Left forelimb (tissue), 1 donor: ENCODE data around the gene RNF13.
"Not testable (repeated sequence)": the region's sequence is repeated elsewhere in the genome, so short reads cannot be mapped to it uniquely, and the experiment has no call there.

Source experiments
- DNase-seq: peaks from one replicate; pipeline ENCODE4 v3.0.0-alpha.2; 2018; ENCODE audit warnings: low spot score

The RNF13 gene

DNA sequence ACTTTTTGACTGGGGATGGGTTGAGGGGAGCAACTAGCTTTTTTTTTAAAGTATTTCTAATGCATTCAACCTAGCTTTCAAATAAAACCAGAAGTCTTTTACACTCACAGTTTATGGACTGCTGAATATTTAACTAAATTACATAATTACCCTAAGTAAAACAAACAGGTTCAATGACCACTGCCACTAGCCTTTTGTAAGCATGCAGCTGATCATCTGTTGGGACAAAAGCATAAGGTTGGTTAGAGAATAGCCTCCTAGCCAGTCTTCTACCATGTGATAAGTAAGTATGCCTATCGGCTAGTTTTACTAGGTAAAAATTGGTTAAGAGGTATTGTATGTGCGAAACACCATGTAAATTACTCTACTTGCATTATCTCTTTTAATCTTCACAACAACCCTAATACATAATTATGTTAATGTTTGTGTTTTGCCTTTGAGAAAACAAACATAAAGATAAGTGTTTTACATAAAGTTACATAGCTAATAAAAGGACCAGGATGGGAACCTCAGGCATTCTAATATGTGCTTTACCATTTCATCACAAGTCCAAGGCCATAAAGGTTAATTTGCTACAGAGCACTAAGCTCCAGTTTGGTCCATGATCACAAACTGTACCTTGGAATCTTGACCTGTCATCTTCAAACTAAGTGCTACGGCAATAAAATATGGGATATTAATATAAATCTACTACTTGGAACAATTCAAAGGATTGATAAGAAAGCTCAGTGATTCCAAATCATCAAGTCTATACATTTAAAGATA, 144.5 kb downstream of the RNF13 start:
- DNase-seq = no peak

DNA sequence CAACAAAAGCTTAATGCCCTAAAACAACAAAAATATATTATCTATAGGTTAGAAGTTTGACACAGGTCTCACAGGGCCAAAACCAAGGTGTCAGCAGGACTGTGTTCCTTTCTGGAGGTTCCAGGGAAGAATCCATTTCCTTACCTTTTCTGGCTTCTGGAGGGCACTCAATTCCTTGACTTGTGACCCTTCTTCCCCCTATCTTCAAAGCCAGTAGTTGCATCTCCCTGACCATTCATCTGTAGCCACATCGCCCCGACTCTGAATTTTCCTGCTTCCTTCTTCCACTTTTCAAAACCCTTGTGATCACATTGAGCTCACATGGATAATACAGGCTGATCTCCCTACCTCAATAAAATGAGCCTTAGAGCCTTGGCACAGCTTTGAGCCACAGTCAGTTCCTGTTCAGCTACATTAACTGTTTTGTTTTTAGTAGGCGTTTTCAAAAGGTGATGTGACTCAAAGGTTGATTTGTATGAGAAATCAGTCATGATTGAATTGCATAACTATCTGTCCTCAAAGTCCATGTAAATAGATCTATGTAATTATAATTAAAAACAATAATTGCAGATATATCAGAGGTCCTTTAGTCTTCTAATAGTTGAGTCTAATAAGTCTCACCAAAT, 145.3 kb downstream of the RNF13 start:
- DNase-seq = no peak

GRCh38 chr3:149959443-149959842, 146.4 kb downstream of the RNF13 start:
- no peak for DNase-seq

- DNase-seq = no peak
These were observed 150.5 kb downstream of the RNF13 start for GRCh38 chr3:149963485-149963884.

- no peak for DNase-seq
These were observed 151.3 kb downstream of the RNF13 start for GRCh38 chr3:149964291-149964690.

DNA sequence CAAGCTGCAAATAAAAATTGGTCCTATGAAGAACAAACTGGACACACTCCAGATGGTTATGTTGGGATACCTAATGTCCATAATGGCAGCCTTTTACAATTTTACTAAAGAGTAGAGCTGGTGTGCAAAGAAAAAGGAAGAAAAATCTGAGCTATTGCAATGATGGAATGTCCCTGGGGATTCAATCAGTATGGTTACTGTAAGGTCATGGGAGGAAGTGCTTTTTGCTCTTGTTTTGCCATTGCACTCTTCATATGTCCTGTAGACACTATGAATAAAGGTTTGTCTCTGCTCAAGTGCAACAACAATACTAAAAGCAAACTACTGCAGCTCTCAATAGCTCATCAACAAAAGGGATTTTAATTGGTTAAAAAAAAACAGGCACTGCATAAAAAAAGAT, 152.3 kb downstream of the RNF13 start:
- no peak for DNase-seq

DNA sequence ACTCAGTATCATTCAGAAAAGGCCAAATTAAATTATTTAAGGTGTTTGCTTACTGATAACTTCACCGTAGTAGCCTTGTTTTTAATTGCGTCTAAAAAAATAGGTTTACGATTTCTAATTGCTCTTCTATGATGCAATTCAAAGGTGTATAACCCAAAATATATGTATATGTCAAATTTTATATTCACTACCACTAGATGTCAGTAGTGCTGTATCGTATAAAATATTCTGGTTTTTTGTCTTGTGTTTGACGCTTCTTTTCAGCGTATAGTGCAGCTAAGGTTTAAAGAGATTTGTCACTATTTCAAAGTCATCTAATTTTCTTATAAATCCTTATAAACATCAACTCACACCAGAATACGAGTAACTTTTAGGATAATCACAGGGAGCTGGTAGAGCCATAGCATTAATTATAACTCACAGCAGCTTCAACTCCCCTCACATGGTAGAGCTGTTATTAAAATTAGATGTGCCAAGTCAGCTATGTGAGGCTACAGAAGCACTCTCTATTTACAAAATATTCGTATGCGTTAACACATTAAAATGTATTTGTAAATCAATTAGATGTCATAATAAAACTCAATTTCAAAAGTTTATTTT, 154.2 kb downstream of the RNF13 start:
- DNase-seq = no peak

- no peak for DNase-seq
These were observed 155.2 kb downstream of the RNF13 start for GRCh38 chr3:149968216-149968615.

DNA sequence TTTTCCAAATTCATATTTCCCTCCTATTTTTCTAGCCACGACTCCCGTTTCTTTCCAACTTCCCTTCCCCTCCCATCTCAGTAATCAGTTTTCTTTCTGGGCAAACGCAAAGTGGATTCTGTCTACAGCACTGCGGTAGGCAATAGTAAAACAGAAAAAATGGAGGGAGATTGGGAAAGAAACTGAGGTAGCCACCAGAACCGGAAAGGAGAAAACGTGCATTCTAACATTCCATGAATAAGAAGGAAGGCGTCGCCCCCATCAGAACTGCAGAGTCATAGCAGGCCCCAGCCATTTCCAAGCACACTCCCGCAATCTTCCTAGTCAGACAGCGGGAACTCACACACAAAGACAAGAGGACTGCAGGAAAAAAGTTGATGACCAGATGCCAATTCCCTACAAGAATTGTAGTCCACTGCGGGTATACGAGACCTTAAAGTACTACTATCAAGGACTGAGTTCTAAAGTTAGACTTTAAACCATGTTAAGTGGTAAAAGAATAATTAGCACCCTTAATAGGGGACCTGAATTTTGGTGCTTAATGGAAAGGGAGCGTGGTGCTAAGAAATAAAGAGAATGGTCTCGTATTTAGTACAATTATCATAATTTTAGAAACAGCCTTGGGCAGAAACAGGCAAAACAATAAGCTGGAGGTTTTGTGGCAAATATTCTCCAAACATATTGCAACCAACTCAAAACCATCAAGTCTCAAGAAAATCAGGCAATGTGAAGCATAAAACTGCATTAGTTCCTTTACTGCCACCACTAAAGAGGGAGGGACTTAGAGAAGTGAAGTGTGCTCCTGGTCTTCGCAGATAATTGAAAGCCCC, 156.3 kb downstream of the RNF13 start:
- DNase-seq = peak; percentile 76

DNA sequence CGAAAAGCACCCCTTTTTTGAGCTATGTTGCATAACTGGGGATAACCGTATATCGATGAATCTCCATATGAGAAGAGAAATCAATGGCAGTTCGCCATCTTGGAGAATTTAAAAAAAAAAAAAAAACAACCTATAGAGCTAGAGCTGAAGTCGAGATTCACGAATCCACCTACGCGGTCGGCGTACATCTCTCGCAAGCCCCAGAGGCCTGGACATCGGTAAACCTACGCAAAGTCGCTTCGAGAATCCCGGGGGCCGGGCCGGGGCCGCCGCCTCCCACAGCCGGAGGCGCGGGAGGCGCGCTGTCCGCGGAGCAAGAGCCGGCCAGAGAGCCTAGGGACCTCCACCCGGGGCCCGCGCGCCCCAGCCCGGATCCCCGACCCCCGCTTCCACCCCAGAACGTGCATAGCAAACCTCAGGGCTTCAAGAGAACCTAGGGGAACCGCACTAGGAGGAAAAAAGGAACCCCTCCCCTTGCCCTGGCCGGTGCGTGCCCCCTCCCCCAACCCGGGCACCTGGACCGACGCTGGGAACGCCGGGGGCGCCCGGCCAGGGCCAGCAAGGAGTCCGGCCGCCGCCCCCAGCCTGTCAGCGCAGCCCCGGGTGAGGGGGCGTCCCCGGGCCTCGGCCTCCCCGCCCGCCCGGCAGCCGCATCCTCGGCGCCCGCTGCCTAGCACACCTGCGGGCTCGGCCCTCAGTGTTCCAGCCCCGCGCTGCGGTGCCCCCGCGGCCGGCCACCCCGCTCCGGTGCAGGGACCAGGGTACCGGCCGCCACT, 157.1 kb downstream of the RNF13 start:
- DNase-seq = peak; percentile 89

GRCh38 chr3:149970716-149971402, 157.8 kb downstream of the RNF13 start, which contains the start of gene PFN2:
PFN2 (minus strand) TSS chr3:149970895; CDS start chr3:149970856, 39 bp downstream.
- peak; percentile 91 for DNase-seq

GRCh38 chr3:149971403-149972075, 158.5 kb downstream of the RNF13 start:
- DNase-seq = peak; percentile 89

DNA sequence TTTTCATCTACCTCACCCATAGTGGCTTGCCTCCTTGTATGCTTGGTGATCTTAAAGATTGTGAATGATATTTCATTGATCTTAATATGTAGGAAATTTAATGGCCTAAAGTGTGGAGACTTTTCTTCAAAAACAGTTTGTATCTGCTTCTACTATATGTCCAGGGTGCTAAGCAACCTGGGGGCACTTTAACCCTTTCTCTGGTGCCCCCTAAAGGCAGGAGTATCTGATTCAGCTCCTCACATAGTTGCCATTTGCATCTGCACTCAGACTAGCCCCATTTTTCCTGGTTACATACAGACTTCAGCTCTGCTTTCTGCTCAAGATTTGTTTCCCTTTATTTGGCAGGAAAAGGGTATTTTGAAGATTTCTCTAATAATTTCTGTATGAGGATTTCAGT, 162.9 kb downstream of the RNF13 start:
- DNase-seq = no peak

DNA sequence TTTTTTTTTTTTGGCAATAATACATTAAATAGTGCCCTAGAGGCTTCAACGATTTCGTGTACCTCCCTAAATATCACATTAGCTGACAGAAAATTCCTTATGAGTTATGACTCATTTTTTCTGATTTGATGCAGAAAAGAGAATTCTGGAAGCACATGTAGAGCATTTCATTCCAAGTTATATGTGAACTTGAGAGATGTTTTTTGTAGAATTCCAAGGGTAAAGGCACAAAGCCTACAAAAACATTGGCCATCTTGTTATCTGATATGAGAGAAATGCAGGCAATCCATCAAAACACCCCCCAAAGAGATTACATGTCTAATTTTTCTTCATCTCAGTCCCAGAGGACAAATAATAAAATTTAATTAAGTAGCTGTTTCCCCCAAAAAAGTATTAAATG, 164.4 kb downstream of the RNF13 start:
- no peak for DNase-seq

DNA sequence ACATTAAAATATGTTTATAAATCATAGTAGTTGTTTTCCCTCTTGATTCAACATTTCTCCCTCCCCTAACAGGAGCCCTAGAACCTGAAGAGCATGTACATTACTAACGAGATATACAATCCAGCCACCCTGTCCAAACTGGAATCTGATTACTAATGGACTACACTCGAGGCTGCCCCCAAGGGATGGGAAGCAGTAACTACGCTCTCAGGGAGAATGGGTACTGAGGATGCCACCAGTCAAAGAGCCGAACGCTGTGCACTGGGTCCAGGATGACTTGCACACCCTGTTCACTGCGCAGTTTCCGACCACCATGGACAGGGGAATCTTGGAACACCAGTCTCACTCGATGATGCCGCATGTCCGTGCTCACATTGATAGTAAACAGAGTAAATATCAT, 169.0 kb downstream of the RNF13 start:
- DNase-seq = not testable (repeated sequence)

GRCh38 chr3:149983053-149983452, 170.0 kb downstream of the RNF13 start:
- DNase-seq = not testable (repeated sequence)

DNA sequence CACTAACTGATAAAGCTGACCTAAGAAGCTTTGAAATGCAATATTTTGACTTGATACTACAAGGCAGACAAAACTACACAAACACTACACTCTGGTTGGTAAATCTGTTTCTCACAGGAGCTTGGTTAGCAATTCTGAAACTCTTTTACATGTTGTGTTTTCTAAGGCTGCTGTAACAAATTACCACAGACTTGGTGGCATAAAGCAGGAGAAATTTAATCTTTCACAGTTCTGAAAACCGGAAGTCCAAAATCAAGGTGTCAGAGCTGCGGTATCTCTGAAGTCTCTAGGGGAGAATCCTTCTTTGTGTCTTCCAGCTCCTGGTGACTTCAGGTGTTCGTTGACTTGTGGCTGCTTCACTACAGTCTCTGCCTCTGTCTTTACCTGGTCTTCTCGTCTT, 170.6 kb downstream of the RNF13 start:
- no peak for DNase-seq

- DNase-seq = no peak
These were observed 176.3 kb downstream of the RNF13 start for GRCh38 chr3:149989307-149989706.

- DNase-seq = no peak
These were observed 177.5 kb downstream of the RNF13 start for GRCh38 chr3:149990423-149990948.

DNA sequence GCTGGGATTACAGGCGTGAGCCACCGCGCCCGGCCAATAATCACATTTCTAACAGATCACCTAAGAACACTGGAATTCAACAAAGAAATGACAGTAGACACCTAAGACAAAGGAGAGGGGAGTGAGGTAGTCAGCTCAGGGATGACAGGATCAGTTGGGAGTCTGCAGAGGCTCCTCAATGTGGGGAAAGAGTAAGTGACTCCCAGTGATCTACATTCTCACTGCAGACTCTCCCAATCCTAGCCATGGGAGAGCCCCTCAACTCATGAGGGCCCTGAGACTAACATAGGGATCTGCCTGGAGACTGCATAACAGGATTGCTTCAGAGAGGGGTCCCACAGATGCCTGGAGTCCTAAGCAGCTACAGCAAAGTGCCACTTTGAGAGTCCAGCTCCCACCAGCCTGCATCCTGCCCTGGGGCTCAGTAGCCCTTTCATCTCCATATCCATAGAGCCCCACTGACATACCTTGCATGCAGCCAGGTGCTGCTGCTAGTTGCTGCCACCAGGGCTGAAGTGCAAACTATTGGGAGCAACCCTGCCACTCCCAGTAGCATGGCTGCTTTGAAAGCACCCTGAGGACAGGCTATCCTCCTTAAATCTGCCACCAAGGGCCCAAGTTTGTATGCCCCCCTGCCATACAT, 179.5 kb downstream of the RNF13 start:
- DNase-seq = no peak
